IMR-90 (cell line): ENCODE data around the gene TTC39A. TPM values are rescaled to one million over a fixed set of nuclear protein-coding genes. Genes with fewer than 3 reads are reported as not detected.

ENCODE experiments used
- ATAC-seq: fragments of 200-7000 bp; cut with Tn5 transposase; 2 replicates; pipeline ENCODE4 v1.9.1; 2020; ENCODE audit warnings: low read depth, mild to moderate bottlenecking, moderate library complexity
- BruUV-seq: library from RNA; stranded (reverse); fragments of 400-500 nt; replicated peaks from 2 replicates; lab custom pipeline; 2021; lab: Mats Ljungman, UMichigan
- CTCF ChIA-PET: fragments of 300-600 bp; formaldehyde crosslinking; extraction: SDS; loops from one replicate; lab custom pipeline; 2021; ENCODE audit warnings: antibody characterized with exemption; lab: Yijun Ruan, JAX
- POLR2A ChIA-PET: fragments of 300-600 bp; sonication (Branson Sonifier 250); formaldehyde crosslinking; loops from one replicate; lab custom pipeline; 2022; ENCODE audit warnings: antibody characterized with exemption; ENCODE audit not compliant: unreplicated experiment; lab: Charles Lee
- DNase-seq: peaks from one replicate; pipeline ENCODE4 v3.0.0; 2013
- H2AFZ ChIP-seq: replicated peaks from 2 replicates; pipeline ENCODE3; 2013; ENCODE audit warnings: low read length, mild to moderate bottlenecking; ENCODE audit not compliant: poor library complexity
- H2AK5ac ChIP-seq: 2 replicates; pipeline ENCODE4 v1.6.1; 2013; ENCODE audit warnings: low read depth, low read length, inconsistent platforms
- H2AK9ac ChIP-seq: replicated peaks from 2 replicates; pipeline ENCODE3; 2013; ENCODE audit warnings: mild to moderate bottlenecking, low read depth, low read length, moderate library complexity; ENCODE audit not compliant: poor library complexity
- H2BK120ac ChIP-seq: 2 replicates; pipeline ENCODE4 v1.6.1; 2013; ENCODE audit warnings: low read depth, low read length, inconsistent platforms
- H2BK15ac ChIP-seq: 3 replicates; pipeline ENCODE4 v1.6.1; 2013; ENCODE audit warnings: low read depth, low read length, inconsistent platforms
- H2BK20ac ChIP-seq: 2 replicates; pipeline ENCODE4 v1.6.1; 2013; ENCODE audit warnings: low read depth, mild to moderate bottlenecking, inconsistent platforms, low read length, moderate library complexity
- H2BK5ac ChIP-seq: 2 replicates; pipeline ENCODE4 v1.6.1; 2013; ENCODE audit warnings: mild to moderate bottlenecking, low read depth, low read length, inconsistent platforms; ENCODE audit not compliant: poor library complexity, severe bottlenecking
- H3K14ac ChIP-seq: replicated peaks from 2 replicates; pipeline ENCODE4 v1.6.1; 2013; ENCODE audit warnings: low read depth, low read length, inconsistent platforms
- H3K18ac ChIP-seq: 2 replicates; pipeline ENCODE4 v1.6.1; 2013; ENCODE audit warnings: low read depth, low read length, control low read depth
- H3K23ac ChIP-seq: 2 replicates; pipeline ENCODE4 v1.6.1; 2013; ENCODE audit warnings: low read depth, low read length, inconsistent platforms
- H3K27ac ChIP-seq: 2 replicates; pipeline ENCODE4 v1.5.1; 2013; ENCODE audit warnings: mild to moderate bottlenecking, control low read depth, low read length; ENCODE audit not compliant: insufficient read depth
- H3K27me3 ChIP-seq: 2 replicates; pipeline ENCODE4 v1.6.1; 2013; ENCODE audit warnings: low read length; ENCODE audit not compliant: control insufficient read depth, insufficient read depth
- H3K36me3 ChIP-seq: 2 replicates; pipeline ENCODE4 v1.6.1; 2013; ENCODE audit warnings: low read length, mixed read lengths; ENCODE audit not compliant: control insufficient read depth, insufficient read depth
- H3K4ac ChIP-seq: 2 replicates; pipeline ENCODE4 v1.6.1; 2013; ENCODE audit warnings: low read depth, low read length, inconsistent platforms
- H3K4me1 ChIP-seq: 2 replicates; pipeline ENCODE4 v1.6.1; 2013; ENCODE audit warnings: low read length, mixed read lengths; ENCODE audit not compliant: control insufficient read depth, insufficient read depth
- H3K4me2 ChIP-seq: 2 replicates; pipeline ENCODE4 v1.6.1; 2013; ENCODE audit warnings: low read depth, mild to moderate bottlenecking, control low read depth, low read length, moderate library complexity
- H3K4me3 ChIP-seq: 2 replicates; pipeline ENCODE4 v1.5.1; 2013; ENCODE audit warnings: low read depth, mild to moderate bottlenecking, control low read depth, low read length, moderate library complexity; ENCODE audit not compliant: insufficient read depth
- H3K56ac ChIP-seq: 2 replicates; pipeline ENCODE4 v1.6.1; 2013; ENCODE audit warnings: low read length, inconsistent platforms; ENCODE audit not compliant: insufficient read depth; ENCODE audit errors: extremely low read depth
- H3K79me1 ChIP-seq, 2 experiments: 2 replicates each; pipeline ENCODE4 v1.6.1; 2013; ENCODE audit warnings: low read length in 2 of 2, inconsistent platforms in 1 of 2, low read depth in 1 of 2
- H3K9ac ChIP-seq: 2 replicates; pipeline ENCODE4 v1.6.1; 2013; ENCODE audit warnings: low read depth, low read length, control low read depth
- H3K9me1 ChIP-seq: 2 replicates; pipeline ENCODE4 v1.6.1; 2013; ENCODE audit warnings: low read length, inconsistent platforms; ENCODE audit not compliant: insufficient read depth
- H3K9me3 ChIP-seq: 2 replicates; pipeline ENCODE4 v1.6.1; 2013; ENCODE audit warnings: low read length; ENCODE audit not compliant: control insufficient read depth, insufficient read depth
- H4K20me1 ChIP-seq: 2 replicates; pipeline ENCODE4 v1.6.1; 2013; ENCODE audit warnings: low read length, inconsistent platforms; ENCODE audit not compliant: insufficient read depth
- H4K5ac ChIP-seq: 2 replicates; pipeline ENCODE4 v1.6.1; 2013; ENCODE audit warnings: mild to moderate bottlenecking, low read depth, low read length, control low read depth
- H4K8ac ChIP-seq, 2 experiments: 2 replicates each; pipeline ENCODE4 v1.6.1; 2013; ENCODE audit warnings: low read depth in 2 of 2, low read length in 2 of 2, control low read depth in 1 of 2, inconsistent platforms in 1 of 2
- H4K91ac ChIP-seq: 2 replicates; pipeline ENCODE4 v1.6.1; 2013; ENCODE audit warnings: low read depth, low read length, inconsistent platforms; ENCODE audit not compliant: insufficient read depth
- BHLHE40 ChIP-seq: fragments of 150-350 bp; IDR thresholded peaks from 2 replicates; pipeline ENCODE4 v1.6.1; 2016; ENCODE audit warnings: mild to moderate bottlenecking, low read depth, low read length
- CEBPB ChIP-seq: IDR thresholded peaks from 2 replicates; pipeline ENCODE4 v1.6.1; 2012; ENCODE audit warnings: low read depth, low read length, improper control_type of control experiment
- CHD1 ChIP-seq: IDR thresholded peaks from 2 replicates; pipeline ENCODE4 v1.6.1; 2012; ENCODE audit warnings: low read depth, low read length, improper control_type of control experiment
- ELK1 ChIP-seq: fragments of 150-350 bp; IDR thresholded peaks from 2 replicates; pipeline ENCODE4 v1.6.1; 2016; ENCODE audit warnings: low read depth, mild to moderate bottlenecking, low read length, moderate library complexity, borderline replicate concordance
- FOS ChIP-seq: fragments of 150-350 bp; IDR thresholded peaks from 2 replicates; pipeline ENCODE4 v1.6.1; 2016; ENCODE audit warnings: low read depth, low read length
- MAZ ChIP-seq: IDR thresholded peaks from 2 replicates; pipeline ENCODE4 v1.6.1; 2012; ENCODE audit warnings: low read depth, mild to moderate bottlenecking, low read length, improper control_type of control experiment, moderate library complexity, borderline replicate concordance
- MXI1 ChIP-seq: IDR thresholded peaks from 2 replicates; pipeline ENCODE4 v1.6.1; 2012; ENCODE audit warnings: low read depth, mild to moderate bottlenecking, low read length, moderate library complexity, borderline replicate concordance
- NFE2L2 ChIP-seq: fragments of 150-350 bp; IDR thresholded peaks from 2 replicates; pipeline ENCODE4 v1.6.1; 2016; ENCODE audit warnings: low read depth, mild to moderate bottlenecking, low read length
- POLR2A ChIP-seq: IDR thresholded peaks from 2 replicates; pipeline ENCODE4 v1.6.1; 2012; ENCODE audit warnings: mild to moderate bottlenecking, low read depth, low read length
- RCOR1 ChIP-seq: IDR thresholded peaks from 2 replicates; pipeline ENCODE4 v1.6.1; 2012; ENCODE audit warnings: mild to moderate bottlenecking, low read length, improper control_type of control experiment; ENCODE audit not compliant: insufficient replicate concordance
- RFX5 ChIP-seq: IDR thresholded peaks from 2 replicates; pipeline ENCODE4 v1.8.0; 2012; ENCODE audit warnings: low read depth, mild to moderate bottlenecking, low read length, moderate library complexity
- SMC3 ChIP-seq: fragments of 150-350 bp; IDR thresholded peaks from 2 replicates; pipeline ENCODE4 v1.6.1; 2016; ENCODE audit warnings: low read depth, mild to moderate bottlenecking, antibody characterized with exemption, low read length, moderate library complexity
- USF2 ChIP-seq: fragments of 150-350 bp; IDR thresholded peaks from 2 replicates; pipeline ENCODE4 v1.6.1; 2017; ENCODE audit warnings: mild to moderate bottlenecking, antibody characterized with exemption, low read length, low read depth
- WGBS, 2 experiments: methylation state at CpG; one replicate each; pipeline versions ENCODE4 v1.1.5 to v1.1.7; 2013; ENCODE audit warnings: missing lambda C conversion rate in 2 of 2; ENCODE audit not compliant: insufficient read length in 1 of 2; ENCODE audit errors: extremely low coverage in 2 of 2; 5-methylcytosine and 5-hydroxymethylcytosine counted together
- dilution Hi-C: fragments of 300-500 bp; cut with HindIII; formaldehyde crosslinking; loops from one replicate; pipeline ENCODE4 v1.14.3; 2018; ENCODE audit warnings: low sequenced_read_pairs; ENCODE audit not compliant: unreplicated experiment
- in situ Hi-C: fragments of 300-500 bp; cut with MboI; formaldehyde crosslinking; loops from 3 replicates; pipeline ENCODE4 v1.14.3; 2019; ENCODE audit warnings: low sequenced_read_pairs, inconsistent platforms, mixed read lengths
- intact Hi-C: fragments of 100-400 bp; cut with micrococcal nuclease; formaldehyde crosslinking; loops from 2 replicates; pipeline ENCODE4 v1.10.0; 2022
- polyA plus RNA-seq, 3 experiments: library from polyadenylated mRNA; depleted of rRNA; stranded (reverse); fragments of >200 nt; gene quantifications; 2 replicates each; pipeline ENCODE4 v1.2.3, GENCODE V29; 2012; ENCODE audit warnings: low replicate concordance in 1 of 3
- total RNA-seq: library from RNA; depleted of rRNA; stranded (reverse); fragments of >200 nt; gene quantifications from 2 replicates; pipeline ENCODE4 v1.2.3, GENCODE V29; 2012

Gene TTC39A
- total and polyA plus RNA-seq, 2 of the 4 experiments (the other 2 are of a cell fraction), result 0.62 to 0.72 TPM

- TF ChIP-seq ELK1 (no peak), POLR2A (no peak)
These were observed 9.1 kb downstream of the TTC39A start (continued) for GRCh38 chr1:51320967-51321923.

GRCh38 chr1:51317798-51318197 is 12.6 kb downstream of the TTC39A start:
- Histone ChIP-seq H2AFZ (no peak overlapping the region), H3K9ac (no peak overlapping the region), H2BK5ac (no peak overlapping the region), H2BK15ac (no peak overlapping the region), H4K5ac (no peak overlapping the region), H3K9me1 (peaks cover 11% of the 10 kb centered on the region), H3K18ac (no peak overlapping the region), H3K4me3 (no peak overlapping the region), H3K36me3 (no peaks in the 10 kb centered on the region), H2AK9ac (no peak overlapping the region), H3K4me2 (no peak overlapping the region), H3K27ac (no peak overlapping the region), H3K23ac (no peak overlapping the region), H4K8ac (no peak overlapping the region), H3K4me1 (peaks cover 8% of the 10 kb centered on the region), H2BK120ac (no peak overlapping the region), H3K14ac (no peak overlapping the region), H4K20me1 (no peaks in the 10 kb centered on the region), H2AK5ac (no peak overlapping the region), H3K79me1 (no peaks in the 10 kb centered on the region), H3K56ac (no peak overlapping the region), H2BK20ac (no peak overlapping the region), H3K27me3 (peaks cover under 1% of the 10 kb centered on the region; the same call in 1 of the 2 replicates), H3K9me3 (no peaks in the 10 kb centered on the region; the same call in 1 of the 2 replicates), H4K91ac (no peak overlapping the region), H3K4ac (no peak overlapping the region)
- in situ Hi-C loops, result no loop called here
- ATAC-seq, result no peak
- POLR2A ChIA-PET, result no interaction called here
- BruUV-seq, result no TSS peak
- WGBS, 2 experiments, result 89% methylated on average over 3 of the region's 7 CpGs; no CpG with 5 or more reads in 1 of the 2 experiments
- no peak for DNase-seq
- CTCF ChIA-PET, result no interaction called here
- dilution Hi-C loops, result no loop called here
- intact Hi-C loops, result no loop called here
- TF ChIP-seq RFX5 (no peak), SMC3 (no peak), BHLHE40 (no peak), USF2 (no peak), NFE2L2 (no peak), FOS (no peak), MXI1 (no peak), RCOR1 (no peak), ELK1 (no peak), MAZ (no peak), CEBPB (no peak), CHD1 (no peak)
